ENCODE data around the gene APLF.
"Not testable (repeated sequence)": the region's sequence is repeated elsewhere in the genome, so short reads cannot be mapped to it uniquely, and the experiment has no call there.

Gene APLF

GRCh38 chr2:68594041-68594440 is 126.7 kb downstream of the APLF start:
- no peak overlapping the region for H3K27ac ChIP-seq (replicated peaks)
- DNase-seq (ENCODE audit: low read depth in 1 of 2, low spot score in 1 of 2), result peak in 1 of 2 experiments; percentile 13
- no peak overlapping the region for H3K4me3 ChIP-seq (replicated peaks; ENCODE audit: insufficient read depth, low read length)
- TF ChIP-seq SPI1 (IDR thresholded peaks at IDR 0.05; ENCODE audit: borderline replicate concordance, low read depth) (peak; percentile 34; the same call in 1 of the 2 replicates), CTCF (IDR thresholded peaks at IDR 0.05; ENCODE audit: insufficient read depth, low read length) (no peak)
- no peaks in the 10 kb centered on the region for H3K27me3 ChIP-seq (ENCODE audit: insufficient read depth, poor library complexity, severe bottlenecking)

- peak; percentile 5 to 48 for DNase-seq (ENCODE audit: low read depth in 1 of 2, low spot score in 1 of 2)
- no peak overlapping the region for H3K27ac ChIP-seq (replicated peaks)
Measured at GRCh38 chr2:68594674-68595492, 127.5 kb downstream of the APLF start.

GRCh38 chr2:68595493-68595785 is 128.1 kb downstream of the APLF start:
- H3K4me3 ChIP-seq (replicated peaks; ENCODE audit: insufficient read depth, low read length); H3K27ac ChIP-seq (replicated peaks); H3K27me3 ChIP-seq (ENCODE audit: insufficient read depth, poor library complexity, severe bottlenecking); DNase-seq (ENCODE audit: low read depth in 1 of 2, low spot score in 1 of 2): not testable (repeated sequence)

More at GRCh38 chr2:68594674-68595492, 127.5 kb downstream of the APLF start:
- TF ChIP-seq SPI1 (IDR thresholded peaks at IDR 0.05; ENCODE audit: borderline replicate concordance, low read depth) (no peak), CTCF (IDR thresholded peaks at IDR 0.05; ENCODE audit: insufficient read depth, low read length) (peak; percentile 53)
- Histone ChIP-seq H3K27me3 (ENCODE audit: insufficient read depth, poor library complexity, severe bottlenecking) (no peaks in the 10 kb centered on the region), H3K4me3 (replicated peaks; ENCODE audit: insufficient read depth, low read length) (no peak overlapping the region)

GRCh38 chr2:68600495-68600894 is 133.1 kb downstream of the APLF start:
- not testable (repeated sequence) for DNase-seq (ENCODE audit: low read depth in 1 of 2, low spot score in 1 of 2); H3K4me3 ChIP-seq (replicated peaks; ENCODE audit: insufficient read depth, low read length); H3K27ac ChIP-seq (replicated peaks); H3K27me3 ChIP-seq (ENCODE audit: insufficient read depth, poor library complexity, severe bottlenecking)

GRCh38 chr2:68603059-68603458 is 135.7 kb downstream of the APLF start:
- DNase-seq (ENCODE audit: low read depth in 1 of 2, low spot score in 1 of 2), result no peak
- H3K4me3 ChIP-seq (replicated peaks; ENCODE audit: insufficient read depth, low read length), result no peak overlapping the region
- no peaks in the 10 kb centered on the region for H3K27me3 ChIP-seq (ENCODE audit: insufficient read depth, poor library complexity, severe bottlenecking)
- TF ChIP-seq POLR2AphosphoS5 (IDR thresholded peaks at IDR 0.05; ENCODE audit: low read depth), result no peak
- TF ChIP-seq CTCF (IDR thresholded peaks at IDR 0.05; ENCODE audit: insufficient read depth, low read length), result no peak
- no peak for TF ChIP-seq GABPA (IDR thresholded peaks at IDR 0.05; ENCODE audit: low read depth)
- no peak for TF ChIP-seq SPI1 (IDR thresholded peaks at IDR 0.05; ENCODE audit: borderline replicate concordance, low read depth)
- TF ChIP-seq REST (IDR thresholded peaks at IDR 0.05; ENCODE audit: insufficient replicate concordance, low read depth), result no peak
- H3K27ac ChIP-seq (replicated peaks), result no peak overlapping the region

Data from HL-60 (cell line).